H4 (cell line): ENCODE measurements around the gene GRPR. TPM values are rescaled to one million over a fixed set of nuclear protein-coding genes. Genes with fewer than 3 reads are reported as not detected.
"Not testable (repeated sequence)": the region's sequence is repeated elsewhere in the genome, so short reads cannot be mapped to it uniquely, and the experiment has no call there.

ENCODE experiments used
- DNase-seq: peaks from one replicate; pipeline ENCODE4 v3.0.0-alpha.2; 2015; ENCODE audit warnings: low spot score
- total RNA-seq: library from RNA; depleted of rRNA; stranded (reverse); fragments of >200 nt; shearing (Covaris generic); gene quantifications from 2 replicates; pipeline ENCODE4 v1.2.3, GENCODE V29; 2014

Gene GRPR
- total RNA-seq, 1 experiment from 2014 or later: not detected

DNA sequence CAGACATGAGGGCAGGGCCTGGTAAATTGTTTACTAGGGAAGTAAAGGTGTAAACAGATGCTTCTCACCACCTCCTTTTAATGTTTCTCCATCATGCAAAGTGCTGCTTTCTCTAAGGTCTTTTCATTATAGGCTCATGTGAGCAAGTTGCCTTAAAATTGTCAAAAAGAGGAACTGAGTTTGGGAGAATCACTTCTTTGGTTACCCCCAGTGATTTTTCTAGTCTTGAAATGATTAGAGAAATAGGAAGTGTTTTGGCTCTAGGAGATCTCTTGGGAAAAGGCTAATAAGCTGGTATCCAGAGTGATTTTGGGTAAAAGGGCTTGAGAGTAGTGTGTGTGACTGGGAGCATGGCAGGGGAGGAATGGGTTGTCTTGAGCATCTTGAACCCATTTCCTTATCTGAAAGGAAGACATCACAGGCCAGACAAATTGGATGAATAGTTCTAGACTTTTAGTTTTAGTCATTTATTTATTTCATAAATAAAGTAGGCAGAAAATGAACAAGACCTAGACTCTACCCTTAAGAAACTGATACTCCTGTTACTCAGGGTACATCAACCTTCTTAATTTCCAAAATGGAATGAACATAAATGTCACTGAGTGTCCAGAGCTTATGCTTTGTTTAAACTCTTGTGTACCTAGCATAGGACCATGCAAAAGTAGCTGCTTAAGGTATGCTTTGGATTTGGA lies 14.2 kb downstream of the GRPR start:
- no peak for DNase-seq

GRCh38 chrX:16138108-16138427 lies 14.7 kb downstream of the GRPR start:
- DNase-seq: no peak

DNA sequence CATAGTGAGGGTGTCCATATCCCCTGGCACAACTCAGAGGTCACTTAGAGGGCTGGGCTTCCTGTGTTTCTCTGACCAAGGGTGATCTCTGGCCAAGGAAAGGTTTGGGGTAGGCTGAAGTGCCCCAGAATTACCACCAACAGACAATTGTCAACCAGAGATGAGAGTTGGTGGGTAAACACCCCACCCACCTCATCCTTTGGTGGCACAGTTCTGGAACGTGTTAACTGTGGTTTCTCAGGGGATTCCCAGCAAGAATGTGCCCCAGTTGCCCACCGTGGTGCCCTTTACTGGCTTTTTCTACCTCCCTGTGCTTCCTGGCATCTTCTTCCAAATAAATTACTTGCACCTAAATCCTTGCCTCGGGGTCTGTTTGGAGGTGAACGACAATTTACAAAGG lies 17.1 kb downstream of the GRPR start:
- no peak for DNase-seq

- no peak for DNase-seq
Measured at GRCh38 chrX:16140983-16141382, 17.6 kb downstream of the GRPR start.

DNA sequence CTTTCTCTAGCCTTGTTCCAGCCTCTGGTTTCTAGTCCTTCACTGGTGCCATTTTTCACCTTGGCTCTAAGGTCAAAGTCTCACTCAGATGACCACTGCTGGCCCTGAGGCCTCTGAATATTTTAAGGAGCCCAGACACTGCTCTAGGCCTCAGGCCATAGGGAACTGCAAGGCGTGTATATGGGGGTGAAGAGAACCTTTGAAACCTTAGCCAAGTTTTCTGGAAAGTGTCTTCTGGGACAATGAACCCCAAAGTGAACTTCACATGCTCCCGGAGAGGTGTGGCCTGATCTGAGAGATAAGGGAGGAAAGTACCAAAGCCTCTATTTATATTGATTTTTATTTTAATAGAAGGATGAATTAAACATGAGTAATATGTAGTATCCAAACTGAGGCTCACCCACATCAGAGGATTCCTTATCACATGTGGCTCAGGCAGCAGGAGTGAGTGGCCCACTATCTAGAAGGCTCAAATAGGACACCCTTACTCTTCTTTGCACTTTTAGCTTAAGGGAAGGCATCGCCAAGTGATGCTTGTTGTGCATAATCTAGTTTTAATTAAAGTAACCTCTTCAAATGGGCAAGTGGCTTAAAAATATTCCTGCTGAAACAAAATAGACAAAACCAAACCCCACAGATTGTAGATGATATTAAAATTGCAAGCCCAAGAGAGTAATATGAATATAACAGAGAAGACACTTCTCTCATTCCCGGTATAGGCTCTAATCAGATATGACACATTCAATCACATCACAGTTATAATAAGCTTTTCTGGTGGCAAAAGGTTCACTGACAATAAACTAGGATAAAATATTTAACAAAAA lies 18.3 kb downstream of the GRPR start:
- no peak for DNase-seq

- DNase-seq: no peak
Measured at GRCh38 chrX:16142246-16142558, 18.8 kb downstream of the GRPR start.

GRCh38 chrX:16143968-16144367 lies 20.6 kb downstream of the GRPR start:
- DNase-seq: no peak

GRCh38 chrX:16144420-16144819 lies 21.1 kb downstream of the GRPR start:
- no peak for DNase-seq

GRCh38 chrX:16145093-16145492 lies 21.7 kb downstream of the GRPR start:
- DNase-seq: not testable (repeated sequence)

DNA sequence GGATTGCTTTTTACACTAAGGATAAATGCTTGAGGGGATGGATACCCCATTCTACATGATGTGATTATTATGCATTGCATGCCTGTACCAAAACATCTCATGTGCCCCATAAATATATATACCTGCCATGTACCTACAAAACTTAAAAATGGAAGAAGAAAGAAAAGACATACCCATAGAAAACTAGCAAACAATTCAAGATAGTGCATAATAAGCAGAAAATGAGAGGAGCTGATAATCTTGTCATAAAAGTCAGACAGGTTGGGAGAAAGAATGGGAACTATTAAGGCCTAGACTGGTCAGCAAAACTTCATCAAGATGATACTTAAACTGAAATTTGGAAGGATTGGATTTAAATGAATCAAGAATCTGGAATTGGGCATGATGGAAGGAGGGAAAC lies 22.3 kb downstream of the GRPR start:
- no peak for DNase-seq

DNA sequence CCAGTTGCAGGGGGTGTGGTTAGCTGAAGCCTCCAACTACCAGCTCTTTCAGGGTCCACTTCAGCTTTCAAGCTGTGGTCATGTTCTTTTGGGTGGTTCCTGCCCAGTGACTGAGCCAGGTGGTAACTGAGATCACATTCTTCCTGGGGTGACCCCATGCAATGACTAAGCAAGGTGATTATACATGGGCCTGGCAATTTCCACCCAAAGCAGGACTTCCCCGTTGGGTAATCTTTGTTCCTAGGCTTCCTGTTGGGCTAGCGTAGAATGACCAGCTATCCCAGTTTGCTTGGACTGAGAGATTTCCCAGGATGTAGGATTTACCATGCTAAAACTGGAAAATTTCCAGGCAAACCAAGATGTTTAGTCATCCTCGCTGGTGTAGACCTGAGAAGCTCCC lies 25.5 kb downstream of the GRPR start:
- peak; percentile 43 for DNase-seq

GRCh38 chrX:16155581-16156096 lies 32.3 kb downstream of the GRPR start:
- DNase-seq: no peak

GRCh38 chrX:16156692-16157331 lies 33.4 kb downstream of the GRPR start:
- no peak for DNase-seq

DNA sequence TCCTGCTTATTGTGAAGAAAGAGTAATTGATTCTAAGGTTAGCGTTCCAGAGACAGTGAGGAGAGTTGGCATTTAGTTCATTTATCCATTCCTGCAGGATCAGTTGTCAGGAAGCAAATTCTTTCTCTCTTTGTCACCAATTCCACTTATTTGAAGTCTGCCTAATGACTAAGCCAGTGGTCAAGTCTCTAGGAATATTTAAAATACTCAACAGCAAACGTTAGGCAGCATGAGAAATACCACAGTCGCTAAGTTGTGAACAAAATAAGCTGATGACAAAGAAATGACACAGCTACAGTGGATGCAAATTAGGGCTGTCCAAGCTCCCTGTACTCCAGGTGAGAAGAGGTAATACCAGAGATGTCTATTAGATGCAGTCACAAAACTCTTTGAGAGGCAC lies 37.4 kb downstream of the GRPR start:
- peak; percentile 60 for DNase-seq

- not testable (repeated sequence) for DNase-seq
Measured at GRCh38 chrX:16161173-16161572, 37.8 kb downstream of the GRPR start.

GRCh38 chrX:16162391-16162790 lies 39.0 kb downstream of the GRPR start:
- DNase-seq: no peak

DNA sequence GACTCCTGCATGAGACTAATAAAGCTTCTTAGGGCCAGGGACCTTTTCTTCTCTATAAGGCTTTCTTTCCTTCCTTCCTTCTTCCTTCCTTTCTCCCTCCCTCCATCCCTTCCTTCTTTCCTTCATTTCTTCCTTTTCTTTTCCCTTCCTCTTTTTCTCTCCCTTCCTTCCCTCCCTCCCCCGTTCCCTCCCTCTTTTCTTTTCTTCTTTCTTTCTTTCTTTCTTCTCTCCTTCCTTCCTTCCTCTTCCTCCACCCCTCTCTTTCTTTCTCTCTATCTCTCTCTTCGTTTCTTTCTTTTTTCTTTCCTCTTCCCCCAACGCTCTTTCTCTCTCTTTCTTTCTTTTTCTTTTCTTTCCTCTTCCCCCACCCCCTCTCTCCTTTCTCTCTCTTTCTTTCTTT lies 41.4 kb downstream of the GRPR start:
- no peak for DNase-seq

- no peak for DNase-seq
Measured at GRCh38 chrX:16167181-16167580, 43.8 kb downstream of the GRPR start, which contains the start of gene MAGEB17. Gene MAGEB17, plus strand, starts transcription at chrX:16167481. Its CDS starts 2,902 bp downstream, at chrX:16170383.

- DNase-seq: no peak
Measured at GRCh38 chrX:16171039-16171438, 47.7 kb downstream of the GRPR start.

- no peak for DNase-seq
Measured at GRCh38 chrX:16171944-16172343, 48.6 kb downstream of the GRPR start.

GRCh38 chrX:16172391-16172790 lies 49.0 kb downstream of the GRPR start:
- DNase-seq: no peak

- DNase-seq: no peak
Measured at GRCh38 chrX:16175329-16176061, 52.1 kb downstream of the GRPR start.
